ENCODE measurements around the gene ITGB8.

DNA sequence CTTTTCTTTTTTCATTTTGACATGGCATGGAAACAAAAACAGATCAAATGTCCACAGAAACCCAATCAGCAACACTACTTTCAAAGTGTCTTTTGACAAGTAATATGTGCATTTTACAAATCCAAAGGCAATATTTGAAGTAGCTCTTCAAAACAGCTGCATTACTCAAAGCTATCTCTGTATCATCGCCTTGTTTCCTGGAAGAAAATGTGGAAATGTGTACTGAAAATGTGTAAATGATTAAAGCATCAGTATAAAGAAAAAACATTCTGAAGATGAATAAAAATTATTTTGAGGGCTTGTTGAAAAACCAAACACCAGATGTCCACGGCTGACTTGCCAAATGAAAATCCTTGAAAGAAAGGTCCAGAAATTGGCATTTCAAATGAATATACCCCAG, 16.5 kb upstream of the ITGB8 start:
- TF ChIP-seq CTCF (conservative IDR thresholded peaks at IDR 0.05) (no peak), ZFX (IDR thresholded peaks at IDR 0.05) (no peak)

All from C4-2B (cell line).